ENCODE results near the gene UNC5A. TPM values are rescaled to one million over a fixed set of nuclear protein-coding genes. Genes with fewer than 3 reads are reported as not detected.
A peak's percentile ranks its signal among the peaks of the same experiment; 100 is the strongest.

UNC5A gene
- total and polyA plus RNA-seq, 4 donors = 3.1 to 18.2 (median 10.2) TPM

DNA sequence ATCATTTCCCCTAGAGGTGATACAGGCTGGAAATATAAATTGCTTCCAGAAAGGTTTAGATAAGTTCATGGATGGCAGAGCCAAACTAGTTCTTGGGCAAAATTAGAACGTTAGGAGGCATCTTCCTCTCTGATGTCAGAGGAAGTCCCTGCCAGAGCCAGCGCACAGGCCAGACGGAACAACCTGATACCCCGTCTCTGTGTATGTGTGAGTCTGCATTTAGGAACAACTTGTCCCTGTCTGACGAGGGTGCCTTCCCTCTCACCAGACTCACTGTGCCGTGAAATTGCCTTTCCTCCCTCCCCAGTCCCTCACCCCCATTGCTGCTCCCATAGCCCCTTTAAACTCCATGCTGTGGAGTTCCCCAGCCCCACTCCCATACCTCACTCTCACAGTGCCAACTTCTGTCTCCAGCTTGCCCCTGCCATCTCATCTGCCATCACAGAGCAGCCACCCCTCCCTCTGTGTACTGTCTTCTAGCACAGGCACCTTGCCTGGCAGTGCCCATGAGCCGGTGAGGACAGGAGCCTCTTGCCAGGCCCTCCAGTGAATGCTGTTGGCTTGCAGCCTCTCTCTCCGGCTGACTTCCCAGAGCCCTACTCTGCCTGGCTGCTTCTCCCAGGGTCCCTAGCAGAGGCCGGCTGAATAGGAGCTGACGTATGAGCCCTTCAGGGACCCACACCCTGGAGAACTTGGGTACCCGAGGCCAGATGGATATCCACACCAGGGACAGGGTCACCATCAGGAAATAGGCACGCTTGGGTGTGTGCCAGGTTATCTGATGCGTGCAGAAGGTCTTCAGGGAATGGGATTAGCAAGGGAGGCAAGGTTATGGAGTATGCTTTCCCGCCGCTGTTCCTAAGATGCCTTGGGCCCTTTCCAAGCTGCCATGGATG, 26.7 kb downstream of the UNC5A start:
- WGBS (ENCODE audit: insufficient coverage) = 59% methylated on average over 15 of the region's 15 CpGs
- H3K27ac ChIP-seq (ENCODE audit: low read depth, low read length) = no peak overlapping the region

GRCh38 chr5:176837707-176838115, 27.4 kb downstream of the UNC5A start:
- 19% methylated on average over 13 of the region's 16 CpGs for WGBS (ENCODE audit: insufficient coverage)
- no peaks in the 10 kb centered on the region for H3K9me3 ChIP-seq (ENCODE audit: control insufficient read depth, insufficient read depth, low read length)
- DNase-seq (ENCODE audit: low read depth in 4 of 6, low spot score in 6 of 6) = peak; percentile 33 to 92 (median 70)
- no peak overlapping the region for H3K4me3 ChIP-seq (ENCODE audit: low read depth, low read length)
- no peak overlapping the region for H3K27ac ChIP-seq (ENCODE audit: low read depth, low read length)
- no peaks in the 10 kb centered on the region for H3K27me3 ChIP-seq (ENCODE audit: control insufficient read depth, insufficient read depth, low read length)
- H3K36me3 ChIP-seq (ENCODE audit: control insufficient read depth, insufficient read depth, low read length) = no peaks in the 10 kb centered on the region
- peaks cover 46% of the 10 kb centered on the region for H3K4me1 ChIP-seq (ENCODE audit: control insufficient read depth, insufficient read depth, low read length)

More for the DNA sequence above, 26.7 kb downstream of the UNC5A start:
- Histone ChIP-seq H3K9me3 (ENCODE audit: control insufficient read depth, insufficient read depth, low read length) (no peaks in the 10 kb centered on the region), H3K27me3 (ENCODE audit: control insufficient read depth, insufficient read depth, low read length) (no peaks in the 10 kb centered on the region), H3K36me3 (ENCODE audit: control insufficient read depth, insufficient read depth, low read length) (no peaks in the 10 kb centered on the region), H3K4me3 (ENCODE audit: low read depth, low read length) (no peak overlapping the region), H3K4me1 (ENCODE audit: control insufficient read depth, insufficient read depth, low read length) (peaks cover 46% of the 10 kb centered on the region)
- peak in 2 of 6 donors; percentile 33 to 44 for DNase-seq (ENCODE audit: low read depth in 4 of 6, low spot score in 6 of 6)

DNA sequence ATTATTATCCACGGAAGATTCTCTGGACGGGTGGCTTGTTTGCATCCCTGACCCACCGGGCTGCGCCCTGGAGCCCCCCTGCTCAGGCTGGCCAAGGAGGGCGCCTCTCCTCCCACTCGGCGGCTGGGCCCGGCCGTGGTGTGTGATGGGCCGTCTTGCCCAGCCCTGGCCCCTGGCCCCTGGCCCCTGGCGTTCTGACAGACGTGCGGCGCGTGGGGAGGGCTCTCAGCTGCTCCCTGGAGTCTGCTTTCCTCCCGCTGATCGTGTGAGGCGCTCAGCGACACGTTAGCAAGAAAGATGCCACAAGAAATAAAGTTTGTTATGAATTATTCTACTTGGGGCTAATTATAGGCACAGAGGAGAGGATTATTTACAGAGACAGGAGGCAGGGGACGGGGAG, 33.3 kb downstream of the UNC5A start:
- H3K4me1 ChIP-seq (ENCODE audit: control insufficient read depth, insufficient read depth, low read length) = peaks cover 52% of the 10 kb centered on the region
- H3K27ac ChIP-seq (ENCODE audit: low read depth, low read length) = no peak overlapping the region
- 54% methylated on average over 17 of the region's 21 CpGs for WGBS (ENCODE audit: insufficient coverage)
- peaks cover 12% of the 10 kb centered on the region for H3K27me3 ChIP-seq (ENCODE audit: control insufficient read depth, insufficient read depth, low read length)
- H3K9me3 ChIP-seq (ENCODE audit: control insufficient read depth, insufficient read depth, low read length) = no peaks in the 10 kb centered on the region
- DNase-seq (ENCODE audit: low read depth in 4 of 6, low spot score in 6 of 6) = peak in 1 of 6 donors; percentile 37
- no peak overlapping the region for H3K4me3 ChIP-seq (ENCODE audit: low read depth, low read length)
- peaks cover 2% of the 10 kb centered on the region for H3K36me3 ChIP-seq (ENCODE audit: control insufficient read depth, insufficient read depth, low read length)

DNA sequence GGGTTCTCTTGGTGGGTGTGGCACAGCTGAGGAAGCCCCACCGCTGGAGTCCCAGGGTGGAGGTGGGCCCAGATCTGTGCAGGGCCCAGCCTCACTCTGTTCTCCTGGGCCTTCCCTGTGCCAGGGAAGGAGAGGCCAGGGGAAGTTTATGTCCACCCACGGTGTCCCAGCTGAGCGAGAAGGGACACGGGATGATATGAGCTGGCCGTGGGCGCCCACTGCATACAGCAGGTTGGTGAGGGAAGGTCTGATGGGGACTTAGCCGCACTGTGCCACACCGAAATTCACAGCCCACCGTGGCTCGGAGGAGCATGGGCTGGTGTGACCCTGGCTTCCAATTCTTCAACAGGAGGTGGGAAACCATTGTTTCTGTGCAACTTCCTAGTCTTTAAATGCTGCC, 33.9 kb downstream of the UNC5A start:
- Histone ChIP-seq H3K27me3 (ENCODE audit: control insufficient read depth, insufficient read depth, low read length) (peaks cover 12% of the 10 kb centered on the region), H3K4me3 (ENCODE audit: low read depth, low read length) (no peak overlapping the region), H3K27ac (ENCODE audit: low read depth, low read length) (no peak overlapping the region), H3K36me3 (ENCODE audit: control insufficient read depth, insufficient read depth, low read length) (peaks cover 5% of the 10 kb centered on the region), H3K9me3 (ENCODE audit: control insufficient read depth, insufficient read depth, low read length) (no peaks in the 10 kb centered on the region), H3K4me1 (ENCODE audit: control insufficient read depth, insufficient read depth, low read length) (peaks cover 48% of the 10 kb centered on the region)
- WGBS (ENCODE audit: insufficient coverage) = 95% methylated on average over 10 of the region's 10 CpGs
- DNase-seq (ENCODE audit: low read depth in 4 of 6, low spot score in 6 of 6) = no peak

DNA sequence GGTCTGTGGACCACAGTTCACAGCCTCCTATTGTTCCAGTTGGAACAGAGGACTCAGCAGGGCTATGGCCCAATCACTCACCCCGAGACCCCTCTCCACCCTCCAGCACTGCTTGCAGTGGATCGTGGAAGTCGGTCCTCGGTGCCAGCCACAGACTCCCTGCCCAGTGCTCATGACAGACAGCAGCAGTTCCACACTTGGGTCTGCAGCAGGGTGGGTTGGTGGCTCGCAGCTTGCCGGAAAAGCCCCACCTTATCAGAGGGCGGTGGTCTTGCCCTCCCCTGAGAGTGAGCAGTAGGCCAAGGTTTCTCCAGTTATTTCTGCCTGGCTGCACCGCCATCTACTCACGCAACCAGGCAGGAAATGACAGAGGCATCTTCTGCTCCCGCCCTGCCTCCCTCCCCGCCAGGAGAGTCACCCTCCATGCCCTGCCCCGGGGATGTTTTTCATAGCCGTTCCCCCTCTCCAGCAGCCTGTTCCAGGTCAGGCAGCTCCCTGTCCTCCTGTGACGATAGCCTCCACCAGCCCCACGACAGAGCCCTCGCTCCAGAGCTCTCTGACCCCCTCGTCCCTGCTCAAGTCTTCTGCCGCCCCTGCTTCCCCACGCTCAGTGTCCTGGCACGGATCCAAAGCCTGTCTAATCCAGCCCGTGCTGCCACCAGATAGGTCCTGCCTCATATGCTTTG, 34.5 kb downstream of the UNC5A start:
- H3K27me3 ChIP-seq (ENCODE audit: control insufficient read depth, insufficient read depth, low read length) = peaks cover 12% of the 10 kb centered on the region

GRCh38 chr5:176845392-176845713, 35.0 kb downstream of the UNC5A start:
- H3K27ac ChIP-seq (ENCODE audit: low read depth, low read length) = no peak overlapping the region
- H3K4me1 ChIP-seq (ENCODE audit: control insufficient read depth, insufficient read depth, low read length) = peaks cover 40% of the 10 kb centered on the region
- H3K27me3 ChIP-seq (ENCODE audit: control insufficient read depth, insufficient read depth, low read length) = peaks cover 12% of the 10 kb centered on the region
- no peaks in the 10 kb centered on the region for H3K9me3 ChIP-seq (ENCODE audit: control insufficient read depth, insufficient read depth, low read length)
- no peak overlapping the region for H3K4me3 ChIP-seq (ENCODE audit: low read depth, low read length)
- H3K36me3 ChIP-seq (ENCODE audit: control insufficient read depth, insufficient read depth, low read length) = peaks cover 5% of the 10 kb centered on the region
- DNase-seq (ENCODE audit: low read depth in 4 of 6, low spot score in 6 of 6) = no peak
- WGBS (ENCODE audit: insufficient coverage) = 54% methylated on average over 6 of the region's 6 CpGs

More for the DNA sequence above, 34.5 kb downstream of the UNC5A start:
- peaks cover 5% of the 10 kb centered on the region for H3K36me3 ChIP-seq (ENCODE audit: control insufficient read depth, insufficient read depth, low read length)
- no peak overlapping the region for H3K27ac ChIP-seq (ENCODE audit: low read depth, low read length)
- H3K4me1 ChIP-seq (ENCODE audit: control insufficient read depth, insufficient read depth, low read length) = peaks cover 45% of the 10 kb centered on the region
- H3K4me3 ChIP-seq (ENCODE audit: low read depth, low read length) = no peak overlapping the region
- no peaks in the 10 kb centered on the region for H3K9me3 ChIP-seq (ENCODE audit: control insufficient read depth, insufficient read depth, low read length)
- peak in 2 of 6 donors; percentile 35 to 62 for DNase-seq (ENCODE audit: low read depth in 4 of 6, low spot score in 6 of 6)
- WGBS (ENCODE audit: insufficient coverage) = 60% methylated on average over 21 of the region's 21 CpGs

DNA sequence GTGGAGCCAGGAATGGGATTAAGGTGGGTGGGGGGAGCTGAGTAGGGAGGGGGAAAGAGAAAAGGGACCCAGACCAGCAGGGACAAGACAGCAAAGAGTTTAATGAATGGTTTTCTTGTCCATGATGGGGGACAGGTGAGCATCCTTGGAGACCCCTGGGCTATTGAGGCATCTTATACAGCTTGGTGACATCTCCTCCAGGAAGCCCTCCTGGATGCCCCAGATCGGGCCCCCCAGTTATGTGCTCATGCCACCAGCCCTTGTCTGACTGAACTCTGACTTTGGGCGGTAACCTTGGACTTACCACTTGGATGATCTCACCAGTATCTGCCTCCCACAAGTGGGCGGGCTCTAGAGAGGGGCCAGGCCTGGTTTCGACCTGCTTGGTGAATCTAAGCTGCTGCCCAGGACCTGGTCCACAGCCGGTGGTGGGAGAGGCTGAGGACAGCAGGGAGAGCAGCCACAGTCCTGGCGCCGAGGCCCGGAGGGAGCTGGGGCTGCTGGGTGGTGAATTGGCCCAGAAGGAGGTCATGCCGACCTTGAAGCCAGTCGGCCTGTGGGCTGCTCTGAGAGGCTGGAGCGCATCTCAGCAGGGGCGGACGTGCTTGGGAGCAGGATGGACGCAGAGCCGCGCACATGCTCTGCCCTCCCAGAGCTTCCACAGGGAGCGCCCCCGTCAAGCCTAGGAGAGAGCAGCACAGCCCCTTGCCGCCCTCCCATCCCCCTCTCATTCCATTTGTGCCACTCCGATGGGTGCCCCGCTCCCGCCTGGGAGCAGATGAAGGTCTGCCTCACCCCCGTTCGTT, 36.2 kb downstream of the UNC5A start:
- no peak for DNase-seq (ENCODE audit: low read depth in 4 of 6, low spot score in 6 of 6)
- H3K36me3 ChIP-seq (ENCODE audit: control insufficient read depth, insufficient read depth, low read length) = peaks cover 5% of the 10 kb centered on the region
- no peak overlapping the region for H3K4me3 ChIP-seq (ENCODE audit: low read depth, low read length)
- peaks cover 42% of the 10 kb centered on the region for H3K4me1 ChIP-seq (ENCODE audit: control insufficient read depth, insufficient read depth, low read length)
- peaks cover 12% of the 10 kb centered on the region for H3K27me3 ChIP-seq (ENCODE audit: control insufficient read depth, insufficient read depth, low read length)
- no peak overlapping the region for H3K27ac ChIP-seq (ENCODE audit: low read depth, low read length)
- 36% methylated on average over 23 of the region's 24 CpGs for WGBS (ENCODE audit: insufficient coverage)
- H3K9me3 ChIP-seq (ENCODE audit: control insufficient read depth, insufficient read depth, low read length) = no peaks in the 10 kb centered on the region

DNA sequence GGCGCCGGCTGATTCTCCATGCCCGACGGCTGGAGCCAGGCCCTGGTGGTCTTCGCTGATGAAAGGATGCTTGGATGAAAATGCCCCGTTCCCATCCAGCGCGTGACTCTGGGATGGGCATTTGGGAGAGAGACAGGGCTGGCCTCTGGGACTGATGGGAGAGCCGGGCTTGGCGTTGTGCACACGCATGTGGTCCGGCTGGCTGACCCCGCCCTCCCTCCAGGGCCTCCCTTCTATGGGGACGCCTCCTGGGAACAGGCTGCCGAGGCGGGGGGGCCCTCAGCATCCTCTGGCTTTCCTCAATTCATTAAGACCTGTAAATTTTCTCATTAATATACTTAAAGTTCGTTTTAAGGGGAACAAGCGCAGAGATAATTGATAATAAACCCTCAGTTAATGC, 36.8 kb downstream of the UNC5A start:
- H3K36me3 ChIP-seq (ENCODE audit: control insufficient read depth, insufficient read depth, low read length) = peaks cover 5% of the 10 kb centered on the region
- peaks cover 12% of the 10 kb centered on the region for H3K27me3 ChIP-seq (ENCODE audit: control insufficient read depth, insufficient read depth, low read length)
- no peak overlapping the region for H3K27ac ChIP-seq (ENCODE audit: low read depth, low read length)
- no peak overlapping the region for H3K4me3 ChIP-seq (ENCODE audit: low read depth, low read length)
- peaks cover 48% of the 10 kb centered on the region for H3K4me1 ChIP-seq (ENCODE audit: control insufficient read depth, insufficient read depth, low read length)
- DNase-seq (ENCODE audit: low read depth in 4 of 6, low spot score in 6 of 6) = no peak
- WGBS (ENCODE audit: insufficient coverage) = 37% methylated on average over 12 of the region's 18 CpGs
- no peaks in the 10 kb centered on the region for H3K9me3 ChIP-seq (ENCODE audit: control insufficient read depth, insufficient read depth, low read length)

- Histone ChIP-seq H3K27ac (ENCODE audit: low read depth, low read length) (no peak overlapping the region), H3K9me3 (ENCODE audit: control insufficient read depth, insufficient read depth, low read length) (no peaks in the 10 kb centered on the region)
Measured at GRCh38 chr5:176847726-176848290, 37.4 kb downstream of the UNC5A start.

More at GRCh38 chr5:176847726-176848290, 37.4 kb downstream of the UNC5A start:
- Histone ChIP-seq H3K4me1 (ENCODE audit: control insufficient read depth, insufficient read depth, low read length) (peaks cover 54% of the 10 kb centered on the region), H3K4me3 (ENCODE audit: low read depth, low read length) (no peak overlapping the region), H3K27me3 (ENCODE audit: control insufficient read depth, insufficient read depth, low read length) (peaks cover 12% of the 10 kb centered on the region), H3K36me3 (ENCODE audit: control insufficient read depth, insufficient read depth, low read length) (peaks cover 5% of the 10 kb centered on the region)
- DNase-seq (ENCODE audit: low read depth in 4 of 6, low spot score in 6 of 6) = peak in 1 of 6 donors; percentile 54
- 84% methylated on average over 11 of the region's 13 CpGs for WGBS (ENCODE audit: insufficient coverage)

All from spinal cord (tissue), 10 donors.